ENCODE results near the gene FARS2. TPM values are rescaled to one million over a fixed set of nuclear protein-coding genes. Genes with fewer than 3 reads are reported as not detected.

The FARS2 gene
- total and polyA plus RNA-seq, 9 of the 15 experiments (the other 6 are each of a cell fraction or from before 2014, with no cell fraction given): 16.5 to 62.2 (median 27.0) TPM

DNA sequence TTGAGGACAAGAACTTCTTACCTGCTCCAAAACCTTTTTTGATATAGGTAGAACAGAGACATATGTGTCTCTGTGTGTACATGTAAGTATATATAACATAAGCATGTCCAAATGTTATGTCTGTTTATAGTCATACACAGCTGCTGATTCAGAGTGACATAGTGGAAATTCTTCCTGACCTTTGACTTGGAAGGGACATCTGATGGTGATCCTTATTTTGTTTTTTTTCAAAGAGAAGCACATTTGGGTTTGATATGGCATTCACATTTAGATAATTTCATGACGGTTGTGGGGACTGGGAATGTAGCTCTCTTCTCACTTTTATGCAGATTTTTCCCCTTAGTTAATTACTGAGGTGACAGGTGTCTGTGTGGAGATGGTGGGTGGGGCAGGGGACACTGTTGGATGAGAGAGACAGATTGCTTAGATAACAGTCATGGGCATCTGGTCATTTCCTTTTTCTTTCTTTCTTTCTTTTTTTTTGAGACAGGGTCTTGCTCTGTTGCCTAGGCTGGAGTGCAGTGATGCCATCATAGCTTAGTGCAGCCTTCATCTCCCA lies 39.0 kb downstream of the FARS2 start (continued):
- TF ChIP-seq, protein P1, sequence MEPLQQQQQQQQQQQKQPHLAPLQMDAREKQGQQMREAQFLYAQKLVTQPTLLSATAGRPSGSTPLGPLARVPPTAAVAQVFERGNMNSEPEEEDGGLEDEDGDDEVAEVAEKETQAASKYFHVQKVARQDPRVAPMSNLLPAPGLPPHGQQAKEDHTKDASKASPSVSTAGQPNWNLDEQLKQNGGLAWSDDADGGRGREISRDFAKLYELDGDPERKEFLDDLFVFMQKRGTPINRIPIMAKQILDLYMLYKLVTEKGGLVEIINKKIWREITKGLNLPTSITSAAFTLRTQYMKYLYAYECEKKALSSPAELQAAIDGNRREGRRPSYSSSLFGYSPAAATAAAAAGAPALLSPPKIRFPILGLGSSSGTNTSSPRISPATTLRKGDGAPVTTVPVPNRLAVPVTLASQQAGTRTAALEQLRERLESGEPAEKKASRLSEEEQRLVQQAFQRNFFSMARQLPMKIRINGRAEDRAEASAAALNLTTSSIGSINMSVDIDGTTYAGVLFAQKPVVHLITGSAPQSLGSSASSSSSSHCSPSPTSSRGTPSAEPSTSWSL (CRISPR knock-in tag; IDR thresholded peaks at IDR 0.05; ENCODE audit: borderline replicate concordance): no peak
- TF ChIP-seq SMARCA4 (IDR thresholded peaks at IDR 0.05): peak; percentile 47; the same call in 1 of the 2 replicates
- no peak for TF ChIP-seq LEF1 (IDR thresholded peaks at IDR 0.05)
- no peak for TF ChIP-seq ZZZ3 (IDR thresholded peaks at IDR 0.05)
- no peak for TF ChIP-seq POLR2AphosphoS5 (IDR thresholded peaks at IDR 0.05; ENCODE audit: control insufficient read depth, insufficient read depth, low read depth, low read length)
- TF ChIP-seq, protein P2, sequence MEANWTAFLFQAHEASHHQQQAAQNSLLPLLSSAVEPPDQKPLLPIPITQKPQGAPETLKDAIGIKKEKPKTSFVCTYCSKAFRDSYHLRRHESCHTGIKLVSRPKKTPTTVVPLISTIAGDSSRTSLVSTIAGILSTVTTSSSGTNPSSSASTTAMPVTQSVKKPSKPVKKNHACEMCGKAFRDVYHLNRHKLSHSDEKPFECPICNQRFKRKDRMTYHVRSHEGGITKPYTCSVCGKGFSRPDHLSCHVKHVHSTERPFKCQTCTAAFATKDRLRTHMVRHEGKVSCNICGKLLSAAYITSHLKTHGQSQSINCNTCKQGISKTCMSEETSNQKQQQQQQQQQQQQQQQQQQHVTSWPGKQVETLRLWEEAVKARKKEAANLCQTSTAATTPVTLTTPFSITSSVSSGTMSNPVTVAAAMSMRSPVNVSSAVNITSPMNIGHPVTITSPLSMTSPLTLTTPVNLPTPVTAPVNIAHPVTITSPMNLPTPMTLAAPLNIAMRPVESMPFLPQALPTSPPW (CRISPR knock-in tag; IDR thresholded peaks at IDR 0.05): no peak
- TF ChIP-seq, protein P3, sequence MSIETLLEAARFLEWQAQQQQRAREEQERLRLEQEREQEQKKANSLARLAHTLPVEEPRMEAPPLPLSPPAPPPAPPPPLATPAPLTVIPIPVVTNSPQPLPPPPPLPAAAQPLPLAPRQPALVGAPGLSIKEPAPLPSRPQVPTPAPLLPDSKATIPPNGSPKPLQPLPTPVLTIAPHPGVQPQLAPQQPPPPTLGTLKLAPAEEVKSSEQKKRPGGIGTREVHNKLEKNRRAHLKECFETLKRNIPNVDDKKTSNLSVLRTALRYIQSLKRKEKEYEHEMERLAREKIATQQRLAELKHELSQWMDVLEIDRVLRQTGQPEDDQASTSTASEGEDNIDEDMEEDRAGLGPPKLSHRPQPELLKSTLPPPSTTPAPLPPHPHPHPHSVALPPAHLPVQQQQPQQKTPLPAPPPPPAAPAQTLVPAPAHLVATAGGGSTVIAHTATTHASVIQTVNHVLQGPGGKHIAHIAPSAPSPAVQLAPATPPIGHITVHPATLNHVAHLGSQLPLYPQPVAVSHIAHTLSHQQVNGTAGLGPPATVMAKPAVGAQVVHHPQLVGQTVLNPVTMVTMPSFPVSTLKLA (conservative IDR thresholded peaks at IDR 0.05): 0 out of 4 replicates have a peak, but pooled peaks of 1 of the 2 experiments have one; percentile 20
- TF ChIP-seq EP300 (IDR thresholded peaks at IDR 0.05; ENCODE audit: low read length): 0 out of 2 replicates have a peak, but pooled peaks have one; percentile 15
- TF ChIP-seq MAFF (IDR thresholded peaks at IDR 0.05; ENCODE audit: low read length): peak; percentile 20; the same call in 1 of the 2 replicates
- TF ChIP-seq MAFK (IDR thresholded peaks at IDR 0.05; ENCODE audit: low read length): peak; percentile 65; the same call in 1 of the 2 replicates
- no peak for TF ChIP-seq GABPB2 (CRISPR knock-in tag; conservative IDR thresholded peaks at IDR 0.05)
- no peak for TF ChIP-seq RFX5 (IDR thresholded peaks at IDR 0.05; ENCODE audit: low read depth, low read length)
- no peak for TF ChIP-seq BCL6 (CRISPR knock-in tag; IDR thresholded peaks at IDR 0.05)
- peak; percentile 13; the same call in 1 of the 2 replicates for TF ChIP-seq JUND (IDR thresholded peaks at IDR 0.05; ENCODE audit: borderline replicate concordance, low read depth, low read length)
- peak; percentile 73; the same call in 1 of the 3 replicates for TF ChIP-seq JUND (tag; IDR thresholded peaks at IDR 0.05; ENCODE audit: borderline replicate concordance, low read depth, low read length)
- TF ChIP-seq, protein P4, sequence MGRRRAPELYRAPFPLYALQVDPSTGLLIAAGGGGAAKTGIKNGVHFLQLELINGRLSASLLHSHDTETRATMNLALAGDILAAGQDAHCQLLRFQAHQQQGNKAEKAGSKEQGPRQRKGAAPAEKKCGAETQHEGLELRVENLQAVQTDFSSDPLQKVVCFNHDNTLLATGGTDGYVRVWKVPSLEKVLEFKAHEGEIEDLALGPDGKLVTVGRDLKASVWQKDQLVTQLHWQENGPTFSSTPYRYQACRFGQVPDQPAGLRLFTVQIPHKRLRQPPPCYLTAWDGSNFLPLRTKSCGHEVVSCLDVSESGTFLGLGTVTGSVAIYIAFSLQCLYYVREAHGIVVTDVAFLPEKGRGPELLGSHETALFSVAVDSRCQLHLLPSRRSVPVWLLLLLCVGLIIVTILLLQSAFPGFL (CRISPR knock-in tag; IDR thresholded peaks at IDR 0.05): no peak
- no peak for TF ChIP-seq TCF7L2 (IDR thresholded peaks at IDR 0.05; ENCODE audit: low read depth, low read length)
- TF ChIP-seq MTA1 (IDR thresholded peaks at IDR 0.05; ENCODE audit: borderline replicate concordance): 0 out of 2 replicates have a peak, but pooled peaks have one; percentile 30
- TF ChIP-seq C11orf30 (IDR thresholded peaks at IDR 0.05; ENCODE audit: low read depth): peak; percentile 82
- TF ChIP-seq ZKSCAN8 (CRISPR knock-in tag; IDR thresholded peaks at IDR 0.05): no peak
- TF ChIP-seq POLR2B (IDR thresholded peaks at IDR 0.05; ENCODE audit: low read depth, partially characterized antibody): no peak
- peak; percentile 49; the same call in 1 of the 2 replicates for TF ChIP-seq ARID1B (IDR thresholded peaks at IDR 0.05)
